ENCODE measurements around the gene TAS2R41. TPM values are rescaled to one million over a fixed set of nuclear protein-coding genes. Genes with fewer than 3 reads are reported as not detected.

TAS2R41 gene, protein sequence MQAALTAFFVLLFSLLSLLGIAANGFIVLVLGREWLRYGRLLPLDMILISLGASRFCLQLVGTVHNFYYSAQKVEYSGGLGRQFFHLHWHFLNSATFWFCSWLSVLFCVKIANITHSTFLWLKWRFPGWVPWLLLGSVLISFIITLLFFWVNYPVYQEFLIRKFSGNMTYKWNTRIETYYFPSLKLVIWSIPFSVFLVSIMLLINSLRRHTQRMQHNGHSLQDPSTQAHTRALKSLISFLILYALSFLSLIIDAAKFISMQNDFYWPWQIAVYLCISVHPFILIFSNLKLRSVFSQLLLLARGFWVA
- total RNA-seq (2016; rRNA removed; fragmentation: Illumina TruSeq; extraction: Trizol) (not detected in 2 replicates), polyA plus RNA-seq (2011; rRNA removed) (not detected in 2 replicates), polyA minus RNA-seq (2011; rRNA and poly(A)+ RNA removed; ENCODE audit: low replicate concordance) (not detected in 2 replicates), Bru-seq, nascent RNA (not detected), BruChase-seq, experiment 1, labeled RNA remaining after a 6-hour chase (not detected), BruChase-seq, experiment 2, labeled RNA remaining after a 2-hour chase (not detected)
- not detected in 2 replicates for total RNA-seq (2016; cell fraction: cytosol; rRNA removed; fragmentation: Illumina TruSeq; extraction: Trizol; ENCODE audit: low read depth)
- total RNA-seq (2016; cell fraction: insoluble cytoplasmic fraction; rRNA removed; fragmentation: Illumina TruSeq; extraction: Trizol) = not detected in 2 replicates
- total RNA-seq (2016; cell fraction: membrane; rRNA removed; fragmentation: Illumina TruSeq; extraction: Trizol) = not detected in 2 replicates
- total RNA-seq (2016; cell fraction: nucleus; rRNA removed; fragmentation: Illumina TruSeq; extraction: Trizol) = not detected in 2 replicates
- polyA plus RNA-seq (2011; cell fraction: cytosol; rRNA removed) = not detected in 2 replicates
- polyA plus RNA-seq (2011; cell fraction: nucleus; rRNA removed) = not detected in 2 replicates
- polyA plus RNA-seq (2012) = not detected in 2 replicates
- not detected in 2 replicates for polyA plus RNA-seq (2016; cell fraction: cytosol; fragmentation: Illumina TruSeq; extraction: Trizol; ENCODE audit: low read depth)
- not detected in 2 replicates for polyA plus RNA-seq (2016; cell fraction: insoluble cytoplasmic fraction; fragmentation: Illumina TruSeq; extraction: Trizol; ENCODE audit: low read depth)
- not detected in 2 replicates for polyA plus RNA-seq (2016; cell fraction: membrane; fragmentation: Illumina TruSeq; extraction: Trizol; ENCODE audit: low read depth)
- polyA plus RNA-seq (2016; cell fraction: nucleus; fragmentation: Illumina TruSeq; extraction: Trizol; ENCODE audit: insufficient read depth, low read depth) = not detected in 2 replicates
- not detected in 2 replicates for polyA minus RNA-seq (2011; cell fraction: cytosol; rRNA and poly(A)+ RNA removed)
- polyA minus RNA-seq (2011; cell fraction: nucleus; rRNA and poly(A)+ RNA removed) = not detected in 2 replicates
- long read RNA-seq, experiment 1 = 0 reads
- long read RNA-seq, experiment 2 = 0 reads

DNA sequence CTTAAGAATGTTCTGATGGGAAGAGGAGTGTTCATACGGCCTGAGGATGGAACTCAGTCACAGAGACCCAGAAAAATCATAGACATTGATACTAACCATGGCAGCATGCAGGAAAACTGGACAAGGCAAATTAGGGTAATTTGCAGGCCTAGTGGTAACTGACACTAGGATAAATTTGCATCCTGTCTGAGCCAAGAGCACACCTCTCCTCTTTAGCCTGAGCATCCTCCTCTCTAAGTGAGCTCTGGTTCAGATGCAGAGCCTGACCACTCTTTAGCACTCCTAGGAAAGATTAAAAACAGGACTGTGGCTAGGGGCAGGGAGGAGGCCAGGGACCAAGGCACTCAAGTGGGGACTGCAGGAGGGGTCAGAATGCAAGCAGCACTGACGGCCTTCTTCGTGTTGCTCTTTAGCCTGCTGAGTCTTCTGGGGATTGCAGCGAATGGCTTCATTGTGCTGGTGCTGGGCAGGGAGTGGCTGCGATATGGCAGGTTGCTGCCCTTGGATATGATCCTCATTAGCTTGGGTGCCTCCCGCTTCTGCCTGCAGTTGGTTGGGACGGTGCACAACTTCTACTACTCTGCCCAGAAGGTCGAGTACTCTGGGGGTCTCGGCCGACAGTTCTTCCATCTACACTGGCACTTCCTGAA lies at the start of gene TAS2R41:
TSS of gene TAS2R41 (plus strand) at position 373 of the 650 bp plus-strand sequence. CDS start at position 373, 0 bp downstream.
- no peaks in the 10 kb centered on the region for H3K9me3 ChIP-seq (ENCODE audit: low read length)
- no peak within 1 kb of the TSS for H2AFZ ChIP-seq (ENCODE audit: low read length)
- in situ Hi-C loops (cut with HindIII; ENCODE audit: extremely low pct_ligation_motif_present, low pct_unique_long_range_greater_than_20kb) = no loop called here
- WGBS (ENCODE audit: low lambda C conversion rate) = 24% methylated on average over 4 of the region's 10 CpGs
- H3K27ac ChIP-seq (ENCODE audit: extremely low read length, insufficient read depth, low read length) = no peak within 1 kb of the TSS
- no peaks in the 10 kb centered on the region for H3K36me3 ChIP-seq (replicated peaks in 1 of 2; ENCODE audit: control insufficient read depth in 1 of 2, insufficient read depth in 2 of 2, low read length in 2 of 2)
- H3K79me2 ChIP-seq (ENCODE audit: insufficient read depth, low read length) = no peaks in the 10 kb centered on the region
- intact Hi-C loops (cut with micrococcal nuclease; ENCODE audit: unreplicated experiment) = no loop called here
- H3K27me3 ChIP-seq (ENCODE audit: control insufficient read depth in 1 of 2, insufficient read depth in 2 of 2, low read length in 2 of 2) = no peaks in the 10 kb centered on the region
- ATAC-seq = no peak
- no peak for TF ChIP-seq U2AF1 (optimal IDR thresholded peaks at IDR 0.05; ENCODE audit: low read depth, low read length)
- no peak for TF ChIP-seq ZFP82 (CRISPR knock-in tag; IDR thresholded peaks at IDR 0.05; ENCODE audit: borderline replicate concordance)
- TF ChIP-seq, protein P1, sequence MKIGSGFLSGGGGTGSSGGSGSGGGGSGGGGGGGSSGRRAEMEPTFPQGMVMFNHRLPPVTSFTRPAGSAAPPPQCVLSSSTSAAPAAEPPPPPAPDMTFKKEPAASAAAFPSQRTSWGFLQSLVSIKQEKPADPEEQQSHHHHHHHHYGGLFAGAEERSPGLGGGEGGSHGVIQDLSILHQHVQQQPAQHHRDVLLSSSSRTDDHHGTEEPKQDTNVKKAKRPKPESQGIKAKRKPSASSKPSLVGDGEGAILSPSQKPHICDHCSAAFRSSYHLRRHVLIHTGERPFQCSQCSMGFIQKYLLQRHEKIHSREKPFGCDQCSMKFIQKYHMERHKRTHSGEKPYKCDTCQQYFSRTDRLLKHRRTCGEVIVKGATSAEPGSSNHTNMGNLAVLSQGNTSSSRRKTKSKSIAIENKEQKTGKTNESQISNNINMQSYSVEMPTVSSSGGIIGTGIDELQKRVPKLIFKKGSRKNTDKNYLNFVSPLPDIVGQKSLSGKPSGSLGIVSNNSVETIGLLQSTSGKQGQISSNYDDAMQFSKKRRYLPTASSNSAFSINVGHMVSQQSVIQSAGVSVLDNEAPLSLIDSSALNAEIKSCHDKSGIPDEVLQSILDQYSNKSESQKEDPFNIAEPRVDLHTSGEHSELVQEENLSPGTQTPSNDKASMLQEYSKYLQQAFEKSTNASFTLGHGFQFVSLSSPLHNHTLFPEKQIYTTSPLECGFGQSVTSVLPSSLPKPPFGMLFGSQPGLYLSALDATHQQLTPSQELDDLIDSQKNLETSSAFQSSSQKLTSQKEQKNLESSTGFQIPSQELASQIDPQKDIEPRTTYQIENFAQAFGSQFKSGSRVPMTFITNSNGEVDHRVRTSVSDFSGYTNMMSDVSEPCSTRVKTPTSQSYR (CRISPR knock-in tag; IDR thresholded peaks at IDR 0.05; ENCODE audit: borderline replicate concordance) = no peak
- no peak for TF ChIP-seq ZKSCAN1 (IDR thresholded peaks at IDR 0.05; ENCODE audit: low read length)
- no peak for TF ChIP-seq HMG20A (CRISPR knock-in tag; IDR thresholded peaks at IDR 0.05; ENCODE audit: borderline replicate concordance)
- no peak for TF ChIP-seq ZNF782 (CRISPR knock-in tag; IDR thresholded peaks at IDR 0.05; ENCODE audit: borderline replicate concordance)
- TF ChIP-seq TBP (CRISPR knock-in tag; IDR thresholded peaks at IDR 0.05) = no peak
- TF ChIP-seq, protein P2, sequence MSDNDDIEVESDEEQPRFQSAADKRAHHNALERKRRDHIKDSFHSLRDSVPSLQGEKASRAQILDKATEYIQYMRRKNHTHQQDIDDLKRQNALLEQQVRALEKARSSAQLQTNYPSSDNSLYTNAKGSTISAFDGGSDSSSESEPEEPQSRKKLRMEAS (IDR thresholded peaks at IDR 0.05) = no peak
- TF ChIP-seq, protein P3, sequence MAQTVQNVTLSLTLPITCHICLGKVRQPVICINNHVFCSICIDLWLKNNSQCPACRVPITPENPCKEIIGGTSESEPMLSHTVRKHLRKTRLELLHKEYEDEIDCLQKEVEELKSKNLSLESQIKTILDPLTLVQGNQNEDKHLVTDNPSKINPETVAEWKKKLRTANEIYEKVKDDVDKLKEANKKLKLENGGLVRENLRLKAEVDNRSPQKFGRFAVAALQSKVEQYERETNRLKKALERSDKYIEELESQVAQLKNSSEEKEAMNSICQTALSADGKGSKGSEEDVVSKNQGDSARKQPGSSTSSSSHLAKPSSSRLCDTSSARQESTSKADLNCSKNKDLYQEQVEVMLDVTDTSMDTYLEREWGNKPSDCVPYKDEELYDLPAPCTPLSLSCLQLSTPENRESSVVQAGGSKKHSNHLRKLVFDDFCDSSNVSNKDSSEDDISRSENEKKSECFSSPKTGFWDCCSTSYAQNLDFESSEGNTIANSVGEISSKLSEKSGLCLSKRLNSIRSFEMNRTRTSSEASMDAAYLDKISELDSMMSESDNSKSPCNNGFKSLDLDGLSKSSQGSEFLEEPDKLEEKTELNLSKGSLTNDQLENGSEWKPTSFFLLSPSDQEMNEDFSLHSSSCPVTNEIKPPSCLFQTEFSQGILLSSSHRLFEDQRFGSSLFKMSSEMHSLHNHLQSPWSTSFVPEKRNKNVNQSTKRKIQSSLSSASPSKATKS (CRISPR knock-in tag; IDR thresholded peaks at IDR 0.05) = no peak
- TF ChIP-seq, protein P4, sequence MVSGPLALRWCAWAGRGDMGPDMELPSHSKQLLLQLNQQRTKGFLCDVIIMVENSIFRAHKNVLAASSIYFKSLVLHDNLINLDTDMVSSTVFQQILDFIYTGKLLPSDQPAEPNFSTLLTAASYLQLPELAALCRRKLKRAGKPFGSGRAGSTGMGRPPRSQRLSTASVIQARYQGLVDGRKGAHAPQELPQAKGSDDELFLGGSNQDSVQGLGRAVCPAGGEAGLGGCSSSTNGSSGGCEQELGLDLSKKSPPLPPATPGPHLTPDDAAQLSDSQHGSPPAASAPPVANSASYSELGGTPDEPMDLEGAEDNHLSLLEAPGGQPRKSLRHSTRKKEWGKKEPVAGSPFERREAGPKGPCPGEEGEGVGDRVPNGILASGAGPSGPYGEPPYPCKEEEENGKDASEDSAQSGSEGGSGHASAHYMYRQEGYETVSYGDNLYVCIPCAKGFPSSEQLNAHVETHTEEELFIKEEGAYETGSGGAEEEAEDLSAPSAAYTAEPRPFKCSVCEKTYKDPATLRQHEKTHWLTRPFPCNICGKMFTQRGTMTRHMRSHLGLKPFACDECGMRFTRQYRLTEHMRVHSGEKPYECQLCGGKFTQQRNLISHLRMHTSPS (CRISPR knock-in tag; IDR thresholded peaks at IDR 0.05; ENCODE audit: low read depth) = no peak
- H3K4me3 ChIP-seq (replicated peaks in 1 of 3; ENCODE audit: insufficient read depth in 1 of 3, low read depth in 2 of 3, low read length in 3 of 3) = no peak within 1 kb of the TSS
- BruUV-seq (replicated peaks) = no TSS peak
- no peak for FAIRE-seq
- no peaks in the 10 kb centered on the region for H3K4me1 ChIP-seq (ENCODE audit: insufficient read depth, low read length)
- ChIA-PET POLR2A (no interaction called here), CTCF (ENCODE audit: low intra/inter-chr PET ratio, low total read pairs) (no interaction called here)
- no peak within 1 kb of the TSS for H3K9ac ChIP-seq (ENCODE audit: insufficient read depth, low read depth, low read length)
- no peak within 1 kb of the TSS for H3K4me2 ChIP-seq (ENCODE audit: low read depth, low read length)
- no peaks in the 10 kb centered on the region for H4K20me1 ChIP-seq (ENCODE audit: insufficient read depth, low read length)
- no peak for DNase-seq (ENCODE audit: low spot score)
